Measurements from ENCODE around the gene GFRA4. TPM values are rescaled to one million over a fixed set of nuclear protein-coding genes. Genes with fewer than 3 reads are reported as not detected.

The GFRA4 gene
- total and polyA plus RNA-seq, 9 donors: 0.22 TPM; not detected in 8

DNA sequence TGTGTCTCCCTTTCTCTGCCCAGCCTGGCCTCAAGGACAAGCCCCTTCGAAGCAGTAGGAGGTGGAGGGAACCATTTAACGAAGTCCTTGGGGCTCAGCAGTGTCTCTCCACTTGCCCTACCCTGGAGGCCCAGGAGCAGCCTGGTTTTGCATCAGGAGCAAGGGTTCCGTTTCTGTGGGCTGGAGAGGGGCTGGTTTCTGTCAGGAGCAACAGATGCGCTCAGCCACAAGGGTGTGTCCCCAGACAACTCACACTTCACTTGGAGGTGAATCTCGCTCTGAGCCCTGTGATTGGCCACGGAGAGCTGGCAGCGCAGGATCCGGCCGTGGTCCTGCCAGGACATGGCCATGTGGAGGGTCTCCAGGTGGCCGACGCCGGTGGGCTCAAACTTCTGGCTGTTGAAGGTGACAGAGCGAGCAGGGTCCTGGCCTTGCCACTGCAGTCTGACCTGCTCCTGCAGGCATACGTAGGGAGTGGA is 42.3 kb upstream of the GFRA4 start:
- Histone ChIP-seq H3K27me3 (no peaks in the 10 kb centered on the region), H3K4me1 (ENCODE audit: insufficient read depth) (no peaks in the 10 kb centered on the region), H3K36me3 (no peaks in the 10 kb centered on the region), H3K9me3 (no peaks in the 10 kb centered on the region), H3K4me3 (no peak overlapping the region), H3K27ac (no peak overlapping the region)
- DNase-seq: no peak
- intact Hi-C loops (cut with DNase I): no loop called here
- TF ChIP-seq, protein P1, sequence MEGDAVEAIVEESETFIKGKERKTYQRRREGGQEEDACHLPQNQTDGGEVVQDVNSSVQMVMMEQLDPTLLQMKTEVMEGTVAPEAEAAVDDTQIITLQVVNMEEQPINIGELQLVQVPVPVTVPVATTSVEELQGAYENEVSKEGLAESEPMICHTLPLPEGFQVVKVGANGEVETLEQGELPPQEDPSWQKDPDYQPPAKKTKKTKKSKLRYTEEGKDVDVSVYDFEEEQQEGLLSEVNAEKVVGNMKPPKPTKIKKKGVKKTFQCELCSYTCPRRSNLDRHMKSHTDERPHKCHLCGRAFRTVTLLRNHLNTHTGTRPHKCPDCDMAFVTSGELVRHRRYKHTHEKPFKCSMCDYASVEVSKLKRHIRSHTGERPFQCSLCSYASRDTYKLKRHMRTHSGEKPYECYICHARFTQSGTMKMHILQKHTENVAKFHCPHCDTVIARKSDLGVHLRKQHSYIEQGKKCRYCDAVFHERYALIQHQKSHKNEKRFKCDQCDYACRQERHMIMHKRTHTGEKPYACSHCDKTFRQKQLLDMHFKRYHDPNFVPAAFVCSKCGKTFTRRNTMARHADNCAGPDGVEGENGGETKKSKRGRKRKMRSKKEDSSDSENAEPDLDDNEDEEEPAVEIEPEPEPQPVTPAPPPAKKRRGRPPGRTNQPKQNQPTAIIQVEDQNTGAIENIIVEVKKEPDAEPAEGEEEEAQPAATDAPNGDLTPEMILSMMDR (IDR thresholded peaks at IDR 0.05): no peak
- TF ChIP-seq EP300 (IDR thresholded peaks at IDR 0.05) (no peak), POLR2A (IDR thresholded peaks at IDR 0.05) (no peak)
- 82 to 86% (median 85%) methylated on average over 14 of the region's 14 CpGs for WGBS, 3 donors

DNA sequence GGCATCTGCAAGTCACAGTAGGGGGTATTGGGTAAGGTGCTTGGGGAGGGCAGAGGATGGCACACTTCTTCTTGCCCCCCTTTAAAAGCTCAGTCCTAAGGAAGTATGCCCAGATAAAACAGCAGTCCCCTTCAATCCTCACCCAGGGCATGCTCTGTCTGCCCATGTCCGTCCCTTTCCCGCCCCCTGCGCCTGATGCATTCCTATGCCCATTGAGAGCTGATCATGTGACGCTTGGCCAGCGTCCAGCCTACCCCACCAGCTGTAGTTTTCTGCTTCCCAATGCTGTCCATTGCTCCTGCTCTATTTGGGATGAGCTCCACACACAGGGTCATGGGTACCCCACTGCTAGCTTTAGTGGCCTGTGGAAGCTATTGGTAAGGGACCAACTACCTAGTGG is 40.9 kb upstream of the GFRA4 start:
- Histone ChIP-seq H3K4me3 (no peak overlapping the region), H3K4me1 (ENCODE audit: insufficient read depth) (no peaks in the 10 kb centered on the region), H3K9me3 (no peaks in the 10 kb centered on the region), H3K27me3 (no peaks in the 10 kb centered on the region), H3K27ac (no peak overlapping the region), H3K36me3 (no peaks in the 10 kb centered on the region)
- intact Hi-C loops (cut with DNase I): no loop called here
- WGBS, 3 donors: 67 to 74% (median 68%) methylated on average over 5 of the region's 5 CpGs
- no peak for TF ChIP-seq EP300 (IDR thresholded peaks at IDR 0.05)
- no peak for TF ChIP-seq POLR2A (IDR thresholded peaks at IDR 0.05)
- TF ChIP-seq, protein P1 (IDR thresholded peaks at IDR 0.05): no peak
- DNase-seq: no peak

DNA sequence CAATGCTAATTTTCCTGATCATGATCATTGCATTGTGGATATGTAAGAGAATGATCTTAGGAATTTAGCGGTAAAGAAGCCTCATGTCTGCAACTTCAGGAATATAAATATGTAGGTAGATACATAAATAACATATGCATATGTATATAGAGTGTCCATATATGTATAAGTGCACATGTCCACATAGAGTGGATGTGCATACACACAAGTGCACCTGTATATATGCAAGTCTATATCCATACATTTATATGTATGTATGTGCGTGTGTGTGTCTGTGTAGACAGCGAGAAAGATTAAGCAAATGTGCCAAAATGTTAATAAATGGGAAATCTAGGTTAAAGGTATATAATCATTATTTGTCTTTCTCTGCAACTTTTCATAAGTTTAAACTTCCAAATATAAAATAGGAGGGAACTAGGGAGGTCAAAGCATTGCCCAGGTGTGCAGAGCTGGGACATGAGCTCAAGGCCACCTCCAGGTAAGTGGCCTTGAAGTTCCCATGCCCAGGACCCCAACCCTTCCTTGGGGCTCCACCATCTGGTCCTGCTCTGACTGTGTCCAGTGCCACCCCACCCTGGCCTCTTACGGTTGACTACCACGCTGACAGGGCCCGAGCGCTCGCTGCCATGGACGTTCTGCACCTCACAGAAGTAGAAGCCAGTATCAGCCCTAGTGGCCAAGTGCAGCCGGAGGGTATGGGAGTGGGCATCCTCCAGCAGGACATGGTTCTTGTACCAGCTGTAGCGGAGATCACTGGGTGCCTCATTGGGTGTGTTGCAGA is 39.6 kb upstream of the GFRA4 start:
- no peaks in the 10 kb centered on the region for H3K9me3 ChIP-seq
- H3K27me3 ChIP-seq: no peaks in the 10 kb centered on the region
- no peak for DNase-seq
- no peak overlapping the region for H3K27ac ChIP-seq
- no peaks in the 10 kb centered on the region for H3K36me3 ChIP-seq
- no peaks in the 10 kb centered on the region for H3K4me1 ChIP-seq (ENCODE audit: insufficient read depth)
- intact Hi-C loops (cut with DNase I): no loop called here
- 89 to 92% (median 92%) methylated on average over 11 of the region's 11 CpGs for WGBS, 3 donors
- no peak overlapping the region for H3K4me3 ChIP-seq
- TF ChIP-seq EP300 (IDR thresholded peaks at IDR 0.05): no peak
- TF ChIP-seq POLR2A (IDR thresholded peaks at IDR 0.05): no peak
- TF ChIP-seq, protein P1 (IDR thresholded peaks at IDR 0.05): no peak

DNA sequence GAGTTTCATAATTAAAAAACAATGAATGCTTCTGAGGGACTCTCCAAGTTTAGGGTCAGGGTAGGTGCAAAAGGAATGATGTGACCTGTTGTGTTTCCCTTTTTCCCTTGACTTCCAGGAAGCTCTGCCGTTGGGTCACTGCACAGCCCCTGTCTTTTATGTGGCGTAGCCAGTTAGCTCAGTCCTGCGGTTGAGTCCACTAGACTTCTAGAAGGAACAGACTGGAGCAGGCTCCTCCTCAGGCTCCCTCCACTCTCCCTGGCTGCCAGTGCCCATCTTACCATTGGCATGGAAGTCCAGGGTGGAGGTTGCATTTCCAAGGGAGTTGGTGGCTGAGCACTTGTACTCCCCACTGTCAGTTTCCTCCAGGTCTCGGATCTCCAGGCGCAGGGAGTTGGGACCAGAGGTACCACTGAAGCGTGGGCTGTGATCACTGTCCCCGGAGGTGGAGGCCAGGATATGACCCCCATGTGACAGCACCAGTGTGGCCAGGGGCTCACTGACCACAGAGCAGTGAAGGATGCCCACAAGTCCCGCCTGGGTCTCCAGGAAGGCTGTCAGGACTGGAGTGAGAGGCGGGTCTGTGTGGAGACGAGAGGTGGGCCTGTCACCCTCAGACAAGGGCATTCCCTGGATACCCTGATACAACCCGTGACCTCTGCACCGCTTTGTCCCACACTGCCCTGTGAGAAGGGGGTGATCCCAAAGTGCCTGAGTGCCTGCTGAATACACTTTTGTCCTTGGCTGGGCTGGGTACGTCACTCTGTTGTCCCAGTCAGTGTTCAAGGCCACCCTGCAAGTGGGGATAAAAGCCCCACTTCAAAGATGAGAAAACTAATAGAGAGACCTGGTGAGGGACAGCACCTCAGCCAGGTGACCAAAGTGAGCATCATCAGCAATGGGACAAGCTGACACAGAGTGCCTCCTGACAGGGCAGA is 38.1 kb upstream of the GFRA4 start:
- H3K9me3 ChIP-seq: no peaks in the 10 kb centered on the region
- WGBS, 3 donors: 80 to 91% (median 87%) methylated on average over 13 of the region's 13 CpGs
- no peaks in the 10 kb centered on the region for H3K36me3 ChIP-seq
- no peaks in the 10 kb centered on the region for H3K27me3 ChIP-seq
- TF ChIP-seq, protein P1 (IDR thresholded peaks at IDR 0.05): no peak
- no peak for DNase-seq
- intact Hi-C loops (cut with DNase I): no loop called here
- no peaks in the 10 kb centered on the region for H3K4me1 ChIP-seq (ENCODE audit: insufficient read depth)
- H3K27ac ChIP-seq: no peak overlapping the region
- no peak overlapping the region for H3K4me3 ChIP-seq

Data from ovary (tissue), 9 donors.